Mammary epithelial cell (primary cell): ENCODE measurements around the gene MTRF1.

Experiments used
- EZH2 ChIP-seq: IDR thresholded peaks from 2 replicates; pipeline ENCODE4 v1.6.1; 2012; ENCODE audit warnings: low read length, inconsistent platforms, borderline replicate concordance
- TF ChIP-seq, protein P1 (sequence below), 2 donors: IDR thresholded peaks in 1 of 2; conservative IDR thresholded peaks in 1 of 2; 2 replicates each; pipeline ENCODE4 v1.5.1; 2011 to 2012; ENCODE audit warnings: inconsistent platforms in 2 of 2, low read length in 2 of 2, mild to moderate bottlenecking in 2 of 2, control low read depth in 1 of 2, low read depth in 1 of 2; ENCODE audit not compliant: insufficient read depth in 1 of 2; ENCODE audit errors: extremely low read depth in 1 of 2

DNA sequence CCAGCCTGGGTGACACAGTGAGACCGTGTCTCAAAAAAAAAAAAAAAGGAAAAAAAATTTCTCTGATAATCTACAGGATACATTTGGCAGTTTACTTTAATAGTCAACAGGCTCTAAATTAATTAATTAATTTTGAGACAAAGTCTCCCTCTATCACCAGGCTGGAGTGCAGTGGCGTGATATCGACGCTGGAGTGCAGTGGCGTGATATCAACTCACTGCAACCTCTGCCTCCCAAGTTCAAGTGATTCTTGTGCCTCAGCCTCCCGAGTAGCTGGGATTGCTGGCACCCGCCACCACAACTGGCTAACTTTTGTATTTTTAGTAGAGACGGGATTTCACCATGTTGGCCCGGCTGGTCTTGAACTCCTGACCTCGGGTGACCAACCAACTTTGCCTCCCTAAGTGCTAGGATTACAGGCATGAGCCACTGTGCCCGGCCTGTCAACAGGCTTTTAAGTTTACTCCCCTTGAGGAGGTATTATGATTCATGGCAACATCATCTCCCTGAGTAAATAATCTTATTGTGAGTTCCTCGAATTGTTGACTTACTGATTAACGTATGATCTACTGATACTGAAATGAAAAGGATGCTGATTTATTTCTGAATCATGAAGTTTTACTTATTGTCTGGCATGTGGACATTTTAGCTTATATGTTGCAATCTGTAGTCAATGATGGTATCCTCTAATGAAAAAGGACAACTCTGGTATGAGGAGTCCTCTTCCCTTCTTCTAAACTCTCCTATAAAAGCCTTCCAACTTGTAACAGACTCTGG lies 21.3 kb upstream of the MTRF1 start:
- TF ChIP-seq, protein P1, sequence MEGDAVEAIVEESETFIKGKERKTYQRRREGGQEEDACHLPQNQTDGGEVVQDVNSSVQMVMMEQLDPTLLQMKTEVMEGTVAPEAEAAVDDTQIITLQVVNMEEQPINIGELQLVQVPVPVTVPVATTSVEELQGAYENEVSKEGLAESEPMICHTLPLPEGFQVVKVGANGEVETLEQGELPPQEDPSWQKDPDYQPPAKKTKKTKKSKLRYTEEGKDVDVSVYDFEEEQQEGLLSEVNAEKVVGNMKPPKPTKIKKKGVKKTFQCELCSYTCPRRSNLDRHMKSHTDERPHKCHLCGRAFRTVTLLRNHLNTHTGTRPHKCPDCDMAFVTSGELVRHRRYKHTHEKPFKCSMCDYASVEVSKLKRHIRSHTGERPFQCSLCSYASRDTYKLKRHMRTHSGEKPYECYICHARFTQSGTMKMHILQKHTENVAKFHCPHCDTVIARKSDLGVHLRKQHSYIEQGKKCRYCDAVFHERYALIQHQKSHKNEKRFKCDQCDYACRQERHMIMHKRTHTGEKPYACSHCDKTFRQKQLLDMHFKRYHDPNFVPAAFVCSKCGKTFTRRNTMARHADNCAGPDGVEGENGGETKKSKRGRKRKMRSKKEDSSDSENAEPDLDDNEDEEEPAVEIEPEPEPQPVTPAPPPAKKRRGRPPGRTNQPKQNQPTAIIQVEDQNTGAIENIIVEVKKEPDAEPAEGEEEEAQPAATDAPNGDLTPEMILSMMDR (conservative IDR thresholded peaks at IDR 0.05 in 1 of 2, IDR thresholded peaks at IDR 0.05 in 1 of 2; ENCODE audit: extremely low read depth in 1 of 2, insufficient read depth in 1 of 2, low read depth in 1 of 2, low read length in 2 of 2), result no peak
- no peak for TF ChIP-seq EZH2
